ENCODE measurements around the gene CLSTN2.
A peak's percentile ranks its signal among the peaks of the same experiment; 100 is the strongest.

CLSTN2 gene

DNA sequence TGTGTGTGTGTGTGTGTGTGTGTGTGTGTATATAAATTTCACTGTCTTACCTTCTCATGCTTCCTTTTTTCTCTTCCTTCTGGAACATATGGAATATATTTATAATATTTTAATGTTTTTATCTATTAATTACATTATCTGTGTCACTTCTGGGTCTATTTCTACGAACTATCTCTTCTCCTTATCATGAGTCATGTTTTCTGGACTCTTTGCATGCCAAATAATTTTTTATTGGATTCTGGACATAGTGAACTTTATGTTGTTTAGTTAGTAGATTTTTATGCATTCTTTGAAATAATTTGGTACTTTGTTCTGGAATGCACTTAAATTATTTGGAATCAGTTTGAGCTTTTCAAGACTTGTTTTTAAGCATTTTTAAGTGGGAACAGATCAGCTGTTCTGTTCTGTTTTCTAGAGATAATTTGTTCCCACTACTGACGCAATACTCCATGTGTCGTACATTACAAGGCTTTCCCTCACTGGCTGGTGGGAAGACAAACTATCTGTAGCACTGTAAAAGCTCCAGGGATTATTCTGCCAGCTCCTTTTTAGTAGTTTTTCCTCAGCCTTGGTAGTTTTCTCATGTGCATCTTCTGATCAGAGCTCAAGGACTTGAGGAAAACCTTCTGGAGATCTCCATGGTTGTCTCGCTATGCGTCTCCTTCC is 302.0 kb downstream of the CLSTN2 start:
- no peak for TF ChIP-seq JUND (IDR thresholded peaks at IDR 0.05; ENCODE audit: low read depth)
- in situ Hi-C loops (cut with HindIII; ENCODE audit: low pct_unique_long_range_greater_than_20kb, low sequenced_read_pairs), result no loop called here
- DNase-seq (ENCODE audit: low read depth in 1 of 2, low spot score in 1 of 2), result no peak

GRCh38 chr3:140238646-140239314 is 303.8 kb downstream of the CLSTN2 start:
- no peak for DNase-seq (ENCODE audit: low read depth in 1 of 2, low spot score in 1 of 2)
- in situ Hi-C loops (cut with HindIII; ENCODE audit: low pct_unique_long_range_greater_than_20kb, low sequenced_read_pairs), result no loop called here
- TF ChIP-seq JUND (IDR thresholded peaks at IDR 0.05; ENCODE audit: low read depth), result no peak

GRCh38 chr3:140242818-140243276 is 307.9 kb downstream of the CLSTN2 start:
- TF ChIP-seq JUND (IDR thresholded peaks at IDR 0.05; ENCODE audit: low read depth), result no peak
- in situ Hi-C loops (cut with HindIII; ENCODE audit: low pct_unique_long_range_greater_than_20kb, low sequenced_read_pairs), result no loop called here
- no peak for DNase-seq (ENCODE audit: low read depth in 1 of 2, low spot score in 1 of 2)

- DNase-seq (ENCODE audit: low read depth in 1 of 2, low spot score in 1 of 2), result no peak
- TF ChIP-seq JUND (IDR thresholded peaks at IDR 0.05; ENCODE audit: low read depth), result no peak
These were observed 308.6 kb downstream of the CLSTN2 start for GRCh38 chr3:140243575-140243974.

GRCh38 chr3:140244893-140245292 is 309.9 kb downstream of the CLSTN2 start:
- no peak for TF ChIP-seq JUND (IDR thresholded peaks at IDR 0.05; ENCODE audit: low read depth)
- in situ Hi-C loops (cut with HindIII; ENCODE audit: low pct_unique_long_range_greater_than_20kb, low sequenced_read_pairs), result no loop called here
- no peak for DNase-seq (ENCODE audit: low read depth in 1 of 2, low spot score in 1 of 2)

More at GRCh38 chr3:140243575-140243974, 308.6 kb downstream of the CLSTN2 start:
- in situ Hi-C loops (cut with HindIII; ENCODE audit: low pct_unique_long_range_greater_than_20kb, low sequenced_read_pairs), result no loop called here

- TF ChIP-seq JUND (IDR thresholded peaks at IDR 0.05; ENCODE audit: low read depth), result no peak
- in situ Hi-C loops (cut with HindIII; ENCODE audit: low pct_unique_long_range_greater_than_20kb, low sequenced_read_pairs), result no loop called here
- DNase-seq (ENCODE audit: low read depth in 1 of 2, low spot score in 1 of 2), result no peak
These were observed 311.6 kb downstream of the CLSTN2 start for GRCh38 chr3:140246578-140246977.

DNA sequence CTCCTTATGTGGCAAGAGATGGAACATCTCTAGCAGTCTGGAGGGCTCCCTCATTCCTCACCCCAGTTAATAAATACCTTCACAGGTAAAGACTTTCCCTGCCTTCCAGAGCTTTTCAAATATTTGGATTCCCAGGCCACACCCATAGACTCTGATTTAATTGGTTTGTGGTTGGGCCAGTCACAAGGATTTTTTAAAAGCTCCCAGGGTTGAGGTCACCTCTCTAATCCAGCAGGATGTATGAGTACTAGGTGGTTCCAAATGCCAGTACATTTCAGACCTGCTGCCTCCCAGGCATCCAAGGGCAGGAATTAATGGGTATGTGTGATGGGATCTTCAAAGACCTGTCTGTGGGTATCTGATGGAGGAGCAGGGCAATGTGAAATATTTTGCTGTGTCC is 312.8 kb downstream of the CLSTN2 start:
- in situ Hi-C loops (cut with HindIII; ENCODE audit: low pct_unique_long_range_greater_than_20kb, low sequenced_read_pairs), result no loop called here
- no peak for TF ChIP-seq JUND (IDR thresholded peaks at IDR 0.05; ENCODE audit: low read depth)
- peak in 1 of 2 experiments; percentile 94 for DNase-seq (ENCODE audit: low read depth in 1 of 2, low spot score in 1 of 2)

- DNase-seq (ENCODE audit: low read depth in 1 of 2, low spot score in 1 of 2), result no peak
- in situ Hi-C loops (cut with HindIII; ENCODE audit: low pct_unique_long_range_greater_than_20kb, low sequenced_read_pairs), result no loop called here
These were observed 314.2 kb downstream of the CLSTN2 start for GRCh38 chr3:140249188-140249587.

GRCh38 chr3:140250010-140250855 is 315.2 kb downstream of the CLSTN2 start:
- no peak for DNase-seq (ENCODE audit: low read depth in 1 of 2, low spot score in 1 of 2)
- TF ChIP-seq JUND (IDR thresholded peaks at IDR 0.05; ENCODE audit: low read depth), result no peak
- in situ Hi-C loops (cut with HindIII; ENCODE audit: low pct_unique_long_range_greater_than_20kb, low sequenced_read_pairs), result no loop called here

More at GRCh38 chr3:140249188-140249587, 314.2 kb downstream of the CLSTN2 start:
- no peak for TF ChIP-seq JUND (IDR thresholded peaks at IDR 0.05; ENCODE audit: low read depth)

- TF ChIP-seq JUND (IDR thresholded peaks at IDR 0.05; ENCODE audit: low read depth), result no peak
- no peak for DNase-seq (ENCODE audit: low read depth in 1 of 2, low spot score in 1 of 2)
- in situ Hi-C loops (cut with HindIII; ENCODE audit: low pct_unique_long_range_greater_than_20kb, low sequenced_read_pairs), result no loop called here
These were observed 316.0 kb downstream of the CLSTN2 start for GRCh38 chr3:140250945-140251344.

- no peak for DNase-seq (ENCODE audit: low read depth in 1 of 2, low spot score in 1 of 2)
- no peak for TF ChIP-seq JUND (IDR thresholded peaks at IDR 0.05; ENCODE audit: low read depth)
- in situ Hi-C loops (cut with HindIII; ENCODE audit: low pct_unique_long_range_greater_than_20kb, low sequenced_read_pairs), result no loop called here
These were observed 316.7 kb downstream of the CLSTN2 start for GRCh38 chr3:140251678-140252077.

GRCh38 chr3:140252812-140253656 is 318.0 kb downstream of the CLSTN2 start:
- no peak for DNase-seq (ENCODE audit: low read depth in 1 of 2, low spot score in 1 of 2)
- no peak for TF ChIP-seq JUND (IDR thresholded peaks at IDR 0.05; ENCODE audit: low read depth)
- in situ Hi-C loops (cut with HindIII; ENCODE audit: low pct_unique_long_range_greater_than_20kb, low sequenced_read_pairs), result no loop called here

Data from T47D (cell line).